Naive B cell (primary cell): ENCODE data around the gene RIPOR2. TPM values are rescaled to one million over a fixed set of nuclear protein-coding genes. Genes with fewer than 3 reads are reported as not detected.

ENCODE experiments used
- ATAC-seq, 2 donors: fragments of 150-1000 bp; cut with Tn5 transposase; 2 replicates each; pipeline ENCODE4 v1.10.0; 2021; ENCODE audit warnings: low read depth in 2 of 2, mild to moderate bottlenecking in 2 of 2, moderate library complexity in 2 of 2
- DNase-seq: peaks from one replicate; pipeline ENCODE4 v3.0.0; 2022
- H3K27ac Mint-ChIP-seq, 6 donors: one replicate each; pipeline ENCODE4 v1.8.0; 2020 to 2022; ENCODE audit warnings: mild to moderate bottlenecking in 6 of 6, mixed read lengths in 6 of 6, moderate library complexity in 5 of 6, inconsistent platforms in 2 of 6
- H3K27me3 Mint-ChIP-seq, 3 donors: one replicate each; pipeline ENCODE4 v1.8.0; 2021 to 2022; ENCODE audit warnings: mixed read lengths in 3 of 3, mild to moderate bottlenecking in 1 of 3
- H3K36me3 Mint-ChIP-seq, 2 donors: one replicate each; pipeline ENCODE4 v1.8.0; 2020 to 2022; ENCODE audit warnings: mixed read lengths in 2 of 2, inconsistent platforms in 1 of 2, mild to moderate bottlenecking in 1 of 2
- H3K4me1 Mint-ChIP-seq, 3 donors: one replicate each; pipeline ENCODE4 v1.8.0; 2020 to 2022; ENCODE audit warnings: mixed read lengths in 3 of 3, inconsistent platforms in 1 of 3, mild to moderate bottlenecking in 1 of 3, moderate library complexity in 1 of 3
- H3K4me3 Mint-ChIP-seq, 8 donors: one replicate each; pipeline ENCODE4 v1.8.0; 2020 to 2022; ENCODE audit warnings: mild to moderate bottlenecking in 8 of 8, mixed read lengths in 8 of 8, moderate library complexity in 8 of 8, inconsistent platforms in 2 of 8
- H3K9me3 Mint-ChIP-seq, 7 donors: one replicate each; pipeline ENCODE4 v1.8.0; 2020 to 2022; ENCODE audit warnings: mixed read lengths in 7 of 7, mild to moderate bottlenecking in 5 of 7, inconsistent platforms in 2 of 7, moderate library complexity in 1 of 7
- polyA plus RNA-seq, 6 donors: library from polyadenylated mRNA; unstranded; fragments of 300-500 nt; fragmentation: Illumina TruSeq; gene quantifications; one replicate each; pipeline ENCODE4 v1.2.3, GENCODE V29; 2021; ENCODE audit warnings: low read depth in 6 of 6

The RIPOR2 gene
- polyA plus RNA-seq, 6 donors from 2014 or later: 464 to 666 (median 484) TPM

GRCh38 chr6:24856246-24856599, 79.5 kb downstream of the RIPOR2 start:
- Mint-ChIP-seq H3K4me3 (peak overlapping the region; percentile 17 to 83 (median 74)), H3K36me3 (peaks cover 40 to 42% of the 10 kb centered on the region in 2 donors), H3K27ac (peak overlapping the region; percentile 89 to 94 (median 93)), H3K27me3 (no peaks in the 10 kb centered on the region), H3K4me1 (peaks cover 49 to 73% (median 59%) of the 10 kb centered on the region in 3 donors), H3K9me3 (no peaks in the 10 kb centered on the region)
- DNase-seq: no peak
- ATAC-seq: no peak

DNA sequence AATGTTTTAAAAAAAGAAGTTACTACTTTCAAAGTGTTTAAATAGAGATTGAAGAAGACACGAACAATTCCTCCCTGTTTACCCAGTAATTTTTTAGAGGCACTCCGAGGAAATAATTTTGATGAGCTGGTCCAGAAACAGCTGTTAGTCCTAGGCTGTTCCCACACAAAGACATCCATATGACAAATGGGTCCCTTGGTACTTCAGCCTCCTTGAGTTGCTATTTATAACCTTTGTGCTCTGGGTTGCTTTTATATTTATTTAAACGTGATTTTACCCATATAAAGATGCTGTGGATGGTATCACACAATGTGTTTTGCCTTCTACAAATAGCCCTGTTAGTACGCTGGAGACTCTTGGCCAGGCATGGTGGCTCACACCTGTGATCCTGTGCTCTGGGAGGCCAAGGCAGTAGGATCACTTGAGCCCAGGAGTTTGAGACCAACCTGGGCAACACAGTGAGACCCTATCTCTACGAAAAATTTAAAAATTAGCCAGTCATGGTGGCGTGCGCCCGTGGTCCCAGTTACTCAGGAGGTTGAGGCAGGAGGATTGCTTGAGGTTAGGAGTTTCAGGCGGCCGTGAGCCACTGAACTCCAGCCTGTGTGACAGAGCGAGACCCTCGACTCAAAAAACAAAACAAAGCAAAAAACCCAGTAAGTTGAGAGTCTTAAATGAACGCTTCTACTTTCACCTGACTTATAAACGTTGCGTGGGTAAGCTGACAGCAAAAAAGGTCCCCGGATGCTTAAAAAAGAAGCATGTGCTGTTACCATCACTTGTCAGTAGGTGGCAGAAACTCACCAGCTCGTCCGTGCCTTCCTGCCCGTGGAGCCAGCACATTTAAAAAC, 80.1 kb downstream of the RIPOR2 start:
- peak; percentile 70 for DNase-seq
- H3K4me1 Mint-ChIP-seq: peaks cover 43 to 67% (median 54%) of the 10 kb centered on the region in 3 donors

GRCh38 chr6:24854077-24854666, 81.6 kb downstream of the RIPOR2 start:
- Mint-ChIP-seq H3K4me3 (peak overlapping the region in 1 of 8 donors; percentile 16), H3K36me3 (peaks cover 26 to 37% of the 10 kb centered on the region in 2 donors), H3K27me3 (no peaks in the 10 kb centered on the region), H3K27ac (peak overlapping the region; percentile 44 to 94 (median 90)), H3K4me1 (peaks cover 33 to 55% (median 48%) of the 10 kb centered on the region in 3 donors), H3K9me3 (no peaks in the 10 kb centered on the region)
- ATAC-seq (peak; percentile 33 to 36), DNase-seq (peak; percentile 32)

More for the DNA sequence above, 80.1 kb downstream of the RIPOR2 start:
- Mint-ChIP-seq H3K4me3 (peak overlapping the region; percentile 17 to 83 (median 71)), H3K36me3 (peaks cover 35 to 37% of the 10 kb centered on the region in 2 donors), H3K27me3 (no peaks in the 10 kb centered on the region), H3K27ac (peak overlapping the region; percentile 89 to 94 (median 93)), H3K9me3 (no peaks in the 10 kb centered on the region)
- ATAC-seq: peak; percentile 18 to 21

GRCh38 chr6:24851086-24851485, 84.7 kb downstream of the RIPOR2 start:
- Mint-ChIP-seq H3K4me3 (no peak overlapping the region), H3K27ac (peak overlapping the region in 4 of 6 donors; percentile 73 to 88 (median 80)), H3K36me3 (peaks cover 26 to 28% of the 10 kb centered on the region in 2 donors), H3K27me3 (no peaks in the 10 kb centered on the region), H3K4me1 (peaks cover 10 to 31% (median 28%) of the 10 kb centered on the region in 3 donors), H3K9me3 (no peaks in the 10 kb centered on the region)
- DNase-seq (no peak), ATAC-seq (no peak)

DNA sequence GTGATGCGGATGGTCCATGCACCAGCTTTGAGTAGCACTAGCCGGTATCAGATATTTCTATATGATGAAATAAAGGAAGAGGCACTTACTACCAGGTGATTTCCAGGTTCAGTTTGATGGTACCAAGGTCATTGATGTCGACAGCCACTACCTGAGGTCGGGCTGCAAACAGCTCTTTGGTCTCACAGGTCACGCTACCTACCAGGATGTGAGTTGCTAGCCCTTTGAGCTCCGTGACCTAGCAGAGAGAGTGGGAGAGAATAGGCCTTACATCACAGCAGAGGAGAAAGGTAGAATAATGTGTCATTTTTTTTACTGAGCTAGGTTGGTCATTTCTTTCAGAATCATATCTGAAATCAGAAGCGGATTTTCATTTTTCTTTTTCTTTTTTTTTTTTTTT, 86.0 kb downstream of the RIPOR2 start:
- Mint-ChIP-seq H3K4me3 (peak overlapping the region in 1 of 8 donors; percentile 52), H3K27me3 (no peaks in the 10 kb centered on the region), H3K9me3 (no peaks in the 10 kb centered on the region), H3K27ac (peak overlapping the region in 5 of 6 donors; percentile 65 to 88 (median 83)), H3K4me1 (peaks cover 7 to 25% (median 25%) of the 10 kb centered on the region in 3 donors), H3K36me3 (peaks cover 22 to 35% of the 10 kb centered on the region in 2 donors)
- DNase-seq (no peak), ATAC-seq (no peak)

DNA sequence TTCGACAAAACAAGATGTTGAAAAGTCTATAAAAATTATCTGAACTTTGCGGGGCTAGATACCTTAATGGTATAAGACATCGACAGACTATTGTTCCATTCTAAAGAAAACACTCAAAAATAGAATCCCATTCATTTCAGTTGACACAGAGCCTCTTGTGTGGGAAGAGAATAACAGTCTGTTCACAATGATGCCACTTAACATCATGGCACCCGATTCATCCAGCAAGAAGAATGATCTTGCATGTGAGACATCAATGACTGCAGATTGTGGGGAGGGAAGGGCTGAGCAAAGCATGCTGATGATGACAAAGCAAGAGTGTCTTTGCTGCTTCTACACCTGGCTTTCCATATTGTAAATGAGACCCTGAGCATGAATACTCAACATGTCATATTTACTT, 87.3 kb downstream of the RIPOR2 start:
- Mint-ChIP-seq H3K27ac (peak overlapping the region in 4 of 6 donors; percentile 6 to 73 (median 48)), H3K4me3 (peak overlapping the region in 1 of 8 donors; percentile 56), H3K27me3 (no peaks in the 10 kb centered on the region), H3K9me3 (no peaks in the 10 kb centered on the region), H3K36me3 (peaks cover 22 to 35% of the 10 kb centered on the region in 2 donors), H3K4me1 (peaks cover 7 to 21% (median 18%) of the 10 kb centered on the region in 3 donors)
- DNase-seq (no peak), ATAC-seq (no peak)

- Mint-ChIP-seq H3K9me3 (no peaks in the 10 kb centered on the region), H3K36me3 (peaks cover 22 to 35% of the 10 kb centered on the region in 2 donors), H3K4me1 (peaks cover 7 to 29% (median 21%) of the 10 kb centered on the region in 3 donors), H3K27ac (peak overlapping the region in 5 of 6 donors; percentile 14 to 64 (median 38)), H3K27me3 (no peaks in the 10 kb centered on the region), H3K4me3 (no peak overlapping the region)
- DNase-seq (no peak), ATAC-seq (no peak)
These were observed 88.4 kb downstream of the RIPOR2 start for GRCh38 chr6:24847402-24847801.

GRCh38 chr6:24845578-24845977, 90.2 kb downstream of the RIPOR2 start:
- Mint-ChIP-seq H3K36me3 (peaks cover 25 to 34% of the 10 kb centered on the region in 2 donors), H3K4me1 (peaks cover 10 to 36% (median 32%) of the 10 kb centered on the region in 3 donors), H3K27me3 (no peaks in the 10 kb centered on the region), H3K27ac (peak overlapping the region in 4 of 6 donors; percentile 36 to 89 (median 61)), H3K9me3 (no peaks in the 10 kb centered on the region), H3K4me3 (no peak overlapping the region)
- DNase-seq (no peak), ATAC-seq (peak in 1 of 2 donors; percentile 56)

DNA sequence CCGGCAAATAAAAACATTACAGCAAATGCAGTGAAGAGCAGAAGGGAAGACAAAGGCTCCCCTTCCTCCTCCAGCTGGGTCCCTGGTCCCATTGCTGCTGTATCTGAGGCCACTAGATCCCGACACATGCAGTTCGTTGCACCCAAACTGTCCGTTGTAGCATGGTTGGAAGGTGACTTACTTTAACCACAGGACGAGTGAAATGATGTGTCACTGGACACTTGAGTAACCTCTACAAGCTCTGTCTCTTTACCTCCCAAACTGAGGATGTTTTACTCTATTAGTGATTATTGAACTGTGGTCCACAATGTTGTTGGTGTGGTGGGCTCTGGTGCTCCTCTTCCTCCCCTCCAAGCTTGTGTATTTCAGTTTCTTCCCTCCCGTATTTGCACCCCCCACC, 90.9 kb downstream of the RIPOR2 start:
- H3K9me3 Mint-ChIP-seq: no peaks in the 10 kb centered on the region
- peaks cover 12 to 39% (median 32%) of the 10 kb centered on the region in 3 donors for H3K4me1 Mint-ChIP-seq
- H3K27ac Mint-ChIP-seq: peak overlapping the region in 3 of 6 donors; percentile 66 to 79 (median 74)
- H3K36me3 Mint-ChIP-seq: peaks cover 27% of the 10 kb centered on the region in 2 donors
- no peaks in the 10 kb centered on the region for H3K27me3 Mint-ChIP-seq
- no peak overlapping the region for H3K4me3 Mint-ChIP-seq
- ATAC-seq (no peak), DNase-seq (no peak)

DNA sequence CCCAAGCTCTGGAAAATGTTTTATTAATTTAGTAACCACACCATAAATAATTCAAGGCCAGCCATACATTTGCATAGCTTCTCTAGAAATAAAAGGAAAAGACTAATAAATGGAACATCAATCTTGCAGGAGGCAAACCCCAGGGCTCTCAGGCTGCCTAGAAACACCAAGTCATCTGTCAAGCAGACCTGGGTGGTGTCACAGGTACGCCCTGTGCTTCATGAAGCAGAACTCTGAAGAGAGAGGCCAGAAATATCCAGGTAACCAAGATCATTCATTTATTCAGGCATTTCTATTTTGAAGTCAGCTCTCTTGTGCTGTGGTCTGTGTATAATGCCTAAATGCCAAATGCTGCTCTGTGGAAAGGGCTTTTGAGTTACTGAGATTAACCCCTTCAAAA, 91.7 kb downstream of the RIPOR2 start:
- peaks cover 8 to 44% (median 24%) of the 10 kb centered on the region in 3 donors for H3K4me1 Mint-ChIP-seq
- H3K9me3 Mint-ChIP-seq: no peaks in the 10 kb centered on the region
- peak overlapping the region in 1 of 8 donors; percentile 40 for H3K4me3 Mint-ChIP-seq
- DNase-seq (no peak), ATAC-seq (no peak)
- H3K27ac Mint-ChIP-seq: peak overlapping the region in 2 of 6 donors; percentile 50 to 53
- peaks cover 19 to 20% of the 10 kb centered on the region in 2 donors for H3K36me3 Mint-ChIP-seq
- no peaks in the 10 kb centered on the region for H3K27me3 Mint-ChIP-seq

DNA sequence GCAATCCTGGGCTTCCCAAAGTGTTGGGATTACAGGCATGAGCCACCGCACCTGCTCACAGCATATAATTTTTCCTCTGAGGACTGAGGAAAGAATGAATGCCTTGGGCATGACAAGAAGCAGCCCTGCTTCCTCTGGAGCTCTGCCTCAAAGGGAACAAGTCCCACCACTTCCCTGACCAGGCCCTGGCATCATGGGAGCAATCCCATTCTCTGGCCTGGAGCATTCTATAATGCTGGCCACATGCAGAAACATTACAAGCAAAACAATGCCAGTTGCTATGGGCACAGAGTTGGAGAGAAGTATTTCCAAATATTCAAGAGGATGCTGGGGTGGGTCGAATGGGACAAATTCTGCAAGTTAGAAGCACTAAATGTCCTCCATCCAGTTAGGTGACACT, 95.6 kb downstream of the RIPOR2 start:
- DNase-seq: no peak
- no peaks in the 10 kb centered on the region for H3K27me3 Mint-ChIP-seq
- peak overlapping the region in 2 of 6 donors; percentile 47 to 78 for H3K27ac Mint-ChIP-seq
- no peak overlapping the region for H3K4me3 Mint-ChIP-seq
- H3K9me3 Mint-ChIP-seq: no peaks in the 10 kb centered on the region
- peaks cover 4 to 7% of the 10 kb centered on the region in 2 donors for H3K36me3 Mint-ChIP-seq
- no peak for ATAC-seq
- peaks cover 8 to 56% (median 30%) of the 10 kb centered on the region in 3 donors for H3K4me1 Mint-ChIP-seq

DNA sequence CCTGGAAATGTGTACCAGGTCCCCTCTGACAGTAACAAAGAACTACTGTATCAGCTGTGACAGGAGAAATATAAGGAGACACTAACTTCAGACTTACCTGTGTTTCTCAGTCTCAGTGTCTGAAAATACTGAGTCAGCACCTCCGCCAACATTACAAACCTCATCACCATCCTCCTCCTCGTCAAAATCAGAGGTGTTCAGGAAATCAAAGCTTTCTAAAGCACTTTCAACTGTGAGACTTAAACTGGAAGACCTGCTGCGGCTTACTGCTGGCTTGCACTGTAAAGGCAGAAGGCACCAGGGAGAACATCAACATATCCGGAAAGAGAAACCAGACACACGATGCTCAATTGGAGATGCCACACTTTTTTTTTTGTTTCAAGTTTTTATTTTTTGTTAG, 96.8 kb downstream of the RIPOR2 start:
- H3K4me1 Mint-ChIP-seq: peaks cover 13 to 46% (median 42%) of the 10 kb centered on the region in 3 donors
- H3K27me3 Mint-ChIP-seq: no peaks in the 10 kb centered on the region
- ATAC-seq: no peak
- peaks cover 8 to 14% of the 10 kb centered on the region in 2 donors for H3K36me3 Mint-ChIP-seq
- no peaks in the 10 kb centered on the region for H3K9me3 Mint-ChIP-seq
- H3K4me3 Mint-ChIP-seq: no peak overlapping the region
- H3K27ac Mint-ChIP-seq: peak overlapping the region in 2 of 6 donors; percentile 12 to 59
- DNase-seq: no peak

GRCh38 chr6:24838081-24838480, 97.7 kb downstream of the RIPOR2 start:
- Mint-ChIP-seq H3K27me3 (no peaks in the 10 kb centered on the region), H3K4me3 (peak overlapping the region in 1 of 8 donors; percentile 23), H3K36me3 (peaks cover 15 to 16% of the 10 kb centered on the region in 2 donors), H3K9me3 (no peaks in the 10 kb centered on the region), H3K27ac (peak overlapping the region in 4 of 6 donors; percentile 10 to 83 (median 34)), H3K4me1 (peaks cover 13 to 46% (median 41%) of the 10 kb centered on the region in 3 donors)
- DNase-seq: no peak
- no peak for ATAC-seq
